Tibial nerve (tissue), 4 donors: Measurements from ENCODE around the gene ERI2. TPM values are rescaled to one million over a fixed set of nuclear protein-coding genes. Genes with fewer than 3 reads are reported as not detected.
A peak's percentile ranks its signal among the peaks of the same experiment; 100 is the strongest.

Experiments used
- DNase-seq, 2 donors: peaks; one replicate each; pipeline ENCODE4 v3.0.0-alpha.2; 2019; ENCODE audit warnings: low spot score in 2 of 2
- H3K27ac ChIP-seq, 4 donors: fragments of 200-600 bp; sonication (generic) in 3 of 4; one replicate each; pipeline ENCODE4 v1.5.1; 2017 to 2019; ENCODE audit warnings: mild to moderate bottlenecking in 1 of 4
- H3K27me3 ChIP-seq, 2 donors: fragments of 200-600 bp; sonication (generic) in 1 of 2; one replicate each; pipeline versions ENCODE4 v1.5.1 to v1.6.0; 2017 to 2019
- H3K36me3 ChIP-seq, 3 donors: fragments of 200-600 bp; sonication (generic); one replicate each; pipeline ENCODE4 v1.5.1; 2018 to 2019
- H3K4me1 ChIP-seq, 4 donors: fragments of 200-600 bp; sonication (generic) in 3 of 4; one replicate each; pipeline ENCODE4 v1.5.1; 2017 to 2019
- H3K4me3 ChIP-seq, 4 donors: fragments of 200-600 bp; sonication (generic) in 3 of 4; one replicate each; pipeline ENCODE4 v1.5.1; 2017 to 2019; ENCODE audit warnings: mild to moderate bottlenecking in 1 of 4, moderate library complexity in 1 of 4
- H3K9me3 ChIP-seq, 4 donors: fragments of 200-600 bp; sonication (generic) in 3 of 4; one replicate each; pipeline ENCODE4 v1.5.1; 2017 to 2019
- EP300 ChIP-seq, 2 donors: sonication (generic); formaldehyde crosslinking; IDR thresholded peaks; one replicate each; pipeline ENCODE4 v1.6.1; 2017; ENCODE audit warnings: antibody characterized with exemption in 2 of 2, mild to moderate bottlenecking in 1 of 2
- POLR2A ChIP-seq, 2 donors: fragments of 450-650 bp; IDR thresholded peaks; one replicate each; pipeline ENCODE4 v1.6.1; 2017; ENCODE audit warnings: antibody characterized with exemption in 2 of 2, mild to moderate bottlenecking in 2 of 2, moderate library complexity in 2 of 2
- WGBS, 2 donors: methylation state at CpG; one replicate each; pipeline ENCODE4 v1.1.5; 2018; 5-methylcytosine and 5-hydroxymethylcytosine counted together
- total RNA-seq, 4 donors: library from RNA; depleted of rRNA; stranded (reverse); fragments of >200 nt; gene quantifications; one replicate each; pipeline ENCODE4 v1.1.0, GENCODE V29; 2016
- TF ChIP-seq, protein P1 (sequence below), 5 experiments: fragments of 200-600 bp in 3 of 5; fragments of 450-650 bp in 2 of 5; sonication (generic) in 3 of 5; IDR thresholded peaks; one replicate each; pipeline ENCODE4 v1.5.1; 2016 to 2019; ENCODE audit warnings: antibody characterized with exemption in 5 of 5, mild to moderate bottlenecking in 3 of 5, moderate library complexity in 2 of 5

Gene ERI2, protein sequence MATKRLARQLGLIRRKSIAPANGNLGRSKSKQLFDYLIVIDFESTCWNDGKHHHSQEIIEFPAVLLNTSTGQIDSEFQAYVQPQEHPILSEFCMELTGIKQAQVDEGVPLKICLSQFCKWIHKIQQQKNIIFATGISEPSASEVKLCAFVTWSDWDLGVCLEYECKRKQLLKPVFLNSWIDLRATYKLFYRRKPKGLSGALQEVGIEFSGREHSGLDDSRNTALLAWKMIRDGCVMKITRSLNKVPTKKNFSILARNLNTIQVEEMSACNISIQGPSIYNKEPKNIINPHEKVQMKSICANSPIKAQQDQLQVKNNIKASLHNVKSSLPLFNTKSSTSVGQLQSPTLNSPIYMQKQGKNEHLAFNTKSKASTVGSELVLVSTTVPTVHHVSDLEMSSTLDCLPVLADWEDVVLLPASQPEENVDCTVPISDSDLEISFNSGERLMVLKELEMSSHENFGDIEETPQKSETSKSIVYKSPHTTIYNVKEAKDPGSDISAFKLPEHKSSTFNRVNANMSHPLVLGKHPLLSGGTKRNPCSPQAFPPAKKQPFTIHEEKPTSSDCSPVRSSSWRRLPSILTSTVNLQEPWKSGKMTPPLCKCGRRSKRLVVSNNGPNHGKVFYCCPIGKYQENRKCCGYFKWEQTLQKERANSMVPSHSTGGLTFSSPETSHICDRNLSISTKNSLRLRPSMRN
- total RNA-seq, result 10 to 100 TPM in 3 of 4 donors, 1 to 10 TPM in 1; 7.8 to 29.7 (median 19.0) TPM

DNA sequence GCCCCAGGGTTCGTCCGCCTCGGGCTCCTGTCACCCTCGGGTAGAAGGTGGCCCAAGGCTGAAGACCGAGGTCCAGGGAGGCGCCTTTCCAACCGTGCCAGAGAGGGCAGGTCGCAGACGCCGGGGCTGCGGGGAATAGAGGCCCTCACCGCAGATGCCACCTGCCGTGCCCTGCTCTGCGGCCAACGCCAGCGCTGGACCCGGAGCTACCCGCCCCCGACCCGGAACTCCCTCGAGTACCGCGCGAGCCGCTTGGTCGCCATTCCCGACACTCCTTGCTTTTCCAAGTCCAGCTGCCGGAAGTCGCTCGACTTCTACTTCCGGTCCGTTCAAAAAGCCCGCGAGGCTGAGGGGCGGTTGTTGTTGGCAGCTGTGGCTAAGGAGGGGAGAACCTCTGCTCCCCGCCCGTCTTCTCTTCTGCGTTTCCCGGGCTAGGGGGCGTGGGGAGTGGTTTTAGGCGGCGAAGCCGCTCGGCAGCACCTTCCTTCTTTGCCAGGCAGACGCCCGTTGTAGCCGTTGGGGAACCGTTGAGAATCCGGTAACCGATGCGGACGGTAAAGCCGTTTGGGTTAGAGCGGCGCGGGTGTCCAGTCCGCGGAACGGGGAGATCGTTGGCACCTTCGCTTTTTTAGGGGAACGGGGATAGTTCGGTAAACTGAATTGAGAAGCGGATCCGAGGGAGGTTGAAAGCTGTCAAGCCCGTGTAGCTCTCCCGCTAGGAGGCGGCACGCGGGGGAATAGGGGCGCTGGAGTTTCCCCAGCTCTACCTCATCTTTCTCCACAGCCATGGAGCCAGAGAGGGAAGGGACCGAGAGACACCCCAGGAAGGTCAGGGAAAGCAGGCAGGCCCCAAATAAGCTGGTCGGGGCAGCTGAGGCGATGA lies at the start of gene ERI2, which contains the start of gene REXO5:
Gene ERI2 (minus strand): TSS at position 305 of the 883 bp plus-strand sequence. CDS start 42 bp downstream, at position 263.
Gene REXO5 (plus strand): TSS at position 360 of the 883 bp plus-strand sequence. CDS start 427 bp downstream, at position 787.
- peak; percentile 75 to 86 for DNase-seq
- WGBS, 2 donors, result 0 to 1% methylated on average over 46 to 59 of the region's 74 CpGs
- TF ChIP-seq, protein P1, sequence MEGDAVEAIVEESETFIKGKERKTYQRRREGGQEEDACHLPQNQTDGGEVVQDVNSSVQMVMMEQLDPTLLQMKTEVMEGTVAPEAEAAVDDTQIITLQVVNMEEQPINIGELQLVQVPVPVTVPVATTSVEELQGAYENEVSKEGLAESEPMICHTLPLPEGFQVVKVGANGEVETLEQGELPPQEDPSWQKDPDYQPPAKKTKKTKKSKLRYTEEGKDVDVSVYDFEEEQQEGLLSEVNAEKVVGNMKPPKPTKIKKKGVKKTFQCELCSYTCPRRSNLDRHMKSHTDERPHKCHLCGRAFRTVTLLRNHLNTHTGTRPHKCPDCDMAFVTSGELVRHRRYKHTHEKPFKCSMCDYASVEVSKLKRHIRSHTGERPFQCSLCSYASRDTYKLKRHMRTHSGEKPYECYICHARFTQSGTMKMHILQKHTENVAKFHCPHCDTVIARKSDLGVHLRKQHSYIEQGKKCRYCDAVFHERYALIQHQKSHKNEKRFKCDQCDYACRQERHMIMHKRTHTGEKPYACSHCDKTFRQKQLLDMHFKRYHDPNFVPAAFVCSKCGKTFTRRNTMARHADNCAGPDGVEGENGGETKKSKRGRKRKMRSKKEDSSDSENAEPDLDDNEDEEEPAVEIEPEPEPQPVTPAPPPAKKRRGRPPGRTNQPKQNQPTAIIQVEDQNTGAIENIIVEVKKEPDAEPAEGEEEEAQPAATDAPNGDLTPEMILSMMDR (IDR thresholded peaks at IDR 0.05), result peak in 4 of 5 experiments; percentile 26 to 45 (median 41)
- TF ChIP-seq EP300 (IDR thresholded peaks at IDR 0.05) (peak in 1 of 2 donors; percentile 75), POLR2A (IDR thresholded peaks at IDR 0.05) (peak in 1 of 2 donors; percentile 40)
- H3K36me3 ChIP-seq, result peaks cover 0 to 8% (median 0%) of the 10 kb centered on the region in 3 donors
- no peaks in the 10 kb centered on the region for H3K27me3 ChIP-seq
- peak within 1 kb of the TSS; percentile 63 to 95 (median 85) for H3K27ac ChIP-seq
- peaks cover 0 to 21% (median 5%) of the 10 kb centered on the region in 4 donors for H3K4me1 ChIP-seq
- peak within 1 kb of the TSS; percentile 60 to 89 (median 80) for H3K4me3 ChIP-seq
- H3K9me3 ChIP-seq, result no peaks in the 10 kb centered on the region

DNA sequence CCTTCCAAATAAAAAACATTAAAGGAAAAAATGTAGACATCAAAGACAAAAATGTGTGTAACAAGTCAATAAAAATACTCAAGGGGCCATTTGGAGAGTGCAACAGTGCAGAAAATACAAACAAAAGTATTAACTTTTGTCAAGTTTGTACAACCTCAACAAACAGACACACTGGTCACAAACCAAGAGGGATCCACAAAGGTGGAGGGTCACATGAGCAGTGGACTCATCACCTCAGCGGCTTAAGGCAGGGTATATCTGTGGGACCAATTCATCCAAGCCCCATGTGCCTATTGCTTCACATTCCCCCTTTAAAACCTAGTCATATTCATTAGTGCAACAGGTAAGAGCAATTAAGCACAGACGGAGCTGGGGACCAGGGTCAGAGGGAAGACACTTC lies 48.7 kb upstream of the ERI2 start:
- peak overlapping the region in 1 of 4 donors; percentile 92 for H3K27ac ChIP-seq
- WGBS, 2 donors, result 90 to 92% methylated on average over 2 of the region's 2 CpGs
- no peaks in the 10 kb centered on the region for H3K27me3 ChIP-seq
- H3K4me3 ChIP-seq, result no peak overlapping the region
- no peak for TF ChIP-seq EP300 (IDR thresholded peaks at IDR 0.05)
- H3K36me3 ChIP-seq, result peaks cover 0 to 28% (median 0%) of the 10 kb centered on the region in 3 donors
- DNase-seq, result no peak
- peaks cover 0 to 86% (median 47%) of the 10 kb centered on the region in 4 donors for H3K4me1 ChIP-seq
- no peaks in the 10 kb centered on the region for H3K9me3 ChIP-seq

DNA sequence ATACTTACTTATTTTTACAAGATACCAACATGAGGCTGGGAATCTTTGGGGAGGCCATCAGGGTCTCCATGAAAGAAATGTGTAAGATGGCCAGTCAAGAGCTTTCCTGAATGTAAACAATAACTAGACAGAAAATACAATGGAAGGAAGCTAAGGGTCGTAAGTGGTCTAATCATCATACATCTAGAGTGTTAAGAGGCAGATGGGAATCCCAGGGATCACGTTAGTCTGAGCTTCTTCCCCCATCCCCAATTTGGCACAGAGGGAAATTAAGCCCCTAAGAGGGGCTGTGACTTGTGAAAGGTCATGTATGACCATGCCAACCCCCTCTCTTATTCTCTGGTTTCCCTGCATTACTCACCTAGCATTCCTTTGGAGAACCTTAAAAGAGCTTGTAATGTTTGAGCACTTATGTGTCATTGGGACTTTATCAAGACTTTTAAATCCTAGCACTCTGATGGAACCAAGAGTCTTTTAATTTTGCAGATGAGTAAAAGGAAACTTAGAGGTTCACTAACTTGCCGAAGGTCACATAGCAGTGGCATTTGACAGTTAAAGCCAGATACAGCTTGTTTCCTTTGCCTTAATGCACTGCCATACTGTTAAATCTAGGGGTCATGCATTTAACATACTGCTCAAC lies 47.8 kb upstream of the ERI2 start:
- Histone ChIP-seq H3K36me3 (peaks cover 0 to 20% (median 0%) of the 10 kb centered on the region in 3 donors), H3K9me3 (no peaks in the 10 kb centered on the region), H3K4me3 (no peak overlapping the region), H3K27ac (peak overlapping the region in 3 of 4 donors; percentile 70 to 92 (median 89)), H3K27me3 (no peaks in the 10 kb centered on the region), H3K4me1 (peaks cover 0 to 83% (median 43%) of the 10 kb centered on the region in 4 donors)
- TF ChIP-seq EP300 (IDR thresholded peaks at IDR 0.05), result no peak
- TF ChIP-seq, protein P1 (IDR thresholded peaks at IDR 0.05), result no peak
- no peak for TF ChIP-seq POLR2A (IDR thresholded peaks at IDR 0.05)
- WGBS, 2 donors, result 81 to 89% methylated on average over 3 of the region's 3 CpGs
- DNase-seq, result no peak

DNA sequence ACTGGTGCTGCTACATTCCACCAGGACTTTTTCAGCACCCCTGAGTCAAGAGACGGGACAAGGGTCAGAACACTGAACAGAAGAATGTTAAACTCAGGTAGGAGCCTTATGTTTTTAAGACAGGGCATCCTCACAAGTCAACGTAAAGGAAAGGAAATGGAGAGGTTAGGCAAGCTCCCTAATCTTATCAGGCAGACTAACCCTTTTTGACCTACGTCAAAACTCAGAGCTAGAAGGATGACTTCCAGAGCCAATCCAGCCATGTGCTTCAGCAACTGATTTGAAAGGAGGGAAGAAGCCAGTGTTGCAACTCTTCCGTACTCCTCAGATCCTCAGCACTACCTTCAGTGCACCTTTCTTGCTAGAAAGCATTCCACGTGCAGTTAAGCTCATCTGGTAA lies 46.9 kb upstream of the ERI2 start:
- Histone ChIP-seq H3K4me1 (peaks cover 0 to 80% (median 43%) of the 10 kb centered on the region in 4 donors), H3K27ac (peak overlapping the region; percentile 49 to 92 (median 80)), H3K9me3 (no peaks in the 10 kb centered on the region), H3K4me3 (no peak overlapping the region), H3K27me3 (no peaks in the 10 kb centered on the region), H3K36me3 (peaks cover 0 to 19% (median 0%) of the 10 kb centered on the region in 3 donors)
- 84 to 90% methylated on average over 5 of the region's 5 CpGs for WGBS, 2 donors
- no peak for DNase-seq
- TF ChIP-seq, protein P1 (IDR thresholded peaks at IDR 0.05), result no peak
- TF ChIP-seq POLR2A (IDR thresholded peaks at IDR 0.05), result no peak
- no peak for TF ChIP-seq EP300 (IDR thresholded peaks at IDR 0.05)
